ENCODE results near the gene IL17B.

IL17B gene

DNA sequence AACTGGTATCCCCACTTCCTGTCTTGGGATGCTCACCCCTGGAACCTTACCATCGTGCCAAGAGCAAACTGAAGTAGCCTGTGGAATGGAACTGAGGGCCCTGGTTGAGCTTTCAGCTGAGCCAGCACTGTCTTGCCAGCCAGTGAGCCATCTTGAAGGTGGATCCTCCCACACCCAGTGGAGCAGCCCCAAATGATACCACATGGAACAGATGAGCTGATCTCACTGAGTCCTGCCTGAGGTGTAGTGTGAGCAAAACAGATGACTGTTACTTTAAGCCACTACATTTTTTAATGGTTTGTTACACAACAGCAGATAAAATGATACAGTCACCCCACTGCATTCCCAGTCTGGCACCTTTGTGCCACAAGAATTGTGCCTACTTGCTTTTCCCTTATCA is 23.4 kb downstream of the IL17B start:
- no peak for DNase-seq

DNA sequence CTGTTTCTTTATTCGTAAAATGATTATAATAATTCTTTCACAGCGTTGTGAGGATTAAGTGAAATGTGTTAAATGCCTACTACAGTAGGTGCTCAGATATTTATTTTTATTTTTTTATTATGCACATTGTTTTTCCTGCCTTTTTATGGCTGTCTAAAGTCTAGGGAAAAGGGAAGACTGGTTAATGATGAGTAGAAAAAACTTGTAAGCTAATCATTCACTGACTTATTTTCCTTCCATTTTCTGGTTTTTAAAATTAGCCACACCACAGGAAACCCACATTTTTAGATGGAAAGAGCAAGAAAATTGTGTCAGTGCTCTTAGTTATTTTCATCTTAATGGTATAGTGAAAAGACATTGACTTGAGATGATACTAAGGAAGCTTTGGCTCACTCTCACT is 25.2 kb downstream of the IL17B start:
- DNase-seq, result no peak

DNA sequence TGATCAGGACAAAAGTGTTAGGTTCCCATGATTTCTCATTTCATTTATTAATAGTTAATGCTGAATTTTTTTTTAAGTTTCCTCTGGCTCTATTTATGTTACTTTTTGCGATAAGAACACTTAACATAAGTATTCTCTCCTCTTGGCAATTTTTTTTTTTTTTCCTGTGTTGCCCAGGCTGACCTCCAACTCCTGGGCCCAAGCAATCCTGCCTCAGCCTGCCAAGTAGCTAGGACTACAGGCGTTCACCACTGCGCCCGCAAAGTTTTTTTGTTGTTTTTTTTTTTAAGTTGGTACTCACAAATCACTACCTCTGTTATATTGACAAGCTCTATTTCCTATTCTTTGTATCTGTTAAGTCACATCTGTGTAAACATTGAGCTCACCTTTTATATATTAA is 26.9 kb downstream of the IL17B start:
- DNase-seq, result no peak

DNA sequence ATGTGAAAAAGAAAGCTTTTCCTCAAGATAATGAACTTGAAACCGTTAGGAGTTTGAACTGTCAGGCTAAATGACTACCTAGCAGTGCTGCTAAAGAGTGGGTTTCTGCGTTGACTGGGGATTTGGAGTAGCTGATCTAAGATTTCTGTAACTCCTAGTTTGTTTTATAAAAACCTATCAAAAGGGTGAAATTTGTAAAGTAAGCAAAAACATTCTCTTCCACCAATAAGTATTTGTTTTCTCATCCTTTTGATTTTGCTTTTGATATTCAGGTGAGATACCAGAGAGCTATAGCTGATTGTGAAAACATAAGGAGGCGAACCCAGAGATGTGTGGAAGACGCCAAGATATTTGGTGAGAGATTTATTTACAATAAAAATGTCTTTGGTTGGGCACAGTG is 29.7 kb downstream of the IL17B start:
- DNase-seq, result no peak

DNA sequence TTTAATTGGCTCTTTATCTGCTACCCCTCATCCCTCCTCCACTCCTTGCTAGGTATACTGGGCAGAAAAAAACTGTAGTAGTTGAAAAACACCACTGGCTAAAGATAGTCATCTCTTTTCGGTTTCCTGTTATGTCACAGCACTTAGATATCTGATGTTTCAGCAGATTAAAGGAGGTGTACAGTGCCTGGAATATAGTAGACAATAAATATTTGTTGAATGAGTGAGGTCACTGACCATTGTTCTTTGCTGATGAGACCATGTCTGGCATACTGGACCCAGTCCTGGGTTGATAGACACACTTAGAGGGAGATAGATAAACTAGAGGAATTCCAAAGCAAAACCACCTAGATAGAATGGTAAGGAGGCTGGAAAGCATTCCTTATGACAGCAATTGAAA is 30.6 kb downstream of the IL17B start:
- no peak for DNase-seq

DNA sequence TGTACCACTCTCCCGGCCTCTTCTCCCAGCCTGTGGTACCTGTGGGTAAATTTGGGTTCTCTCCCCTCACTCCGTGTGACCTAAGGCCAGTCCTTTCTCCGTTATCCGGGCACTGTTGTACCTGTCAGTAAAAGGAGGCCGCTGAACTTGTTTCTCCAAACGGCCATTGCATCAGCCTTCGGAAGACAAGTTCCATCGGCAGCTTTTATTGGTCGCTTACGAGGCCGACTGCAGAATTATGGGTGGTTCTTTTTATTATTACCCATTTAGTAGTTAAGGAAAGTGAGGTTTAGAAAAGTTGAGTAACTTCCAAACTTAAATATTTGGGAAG is 33.2 kb downstream of the IL17B start:
- DNase-seq, result peak; percentile 24

DNA sequence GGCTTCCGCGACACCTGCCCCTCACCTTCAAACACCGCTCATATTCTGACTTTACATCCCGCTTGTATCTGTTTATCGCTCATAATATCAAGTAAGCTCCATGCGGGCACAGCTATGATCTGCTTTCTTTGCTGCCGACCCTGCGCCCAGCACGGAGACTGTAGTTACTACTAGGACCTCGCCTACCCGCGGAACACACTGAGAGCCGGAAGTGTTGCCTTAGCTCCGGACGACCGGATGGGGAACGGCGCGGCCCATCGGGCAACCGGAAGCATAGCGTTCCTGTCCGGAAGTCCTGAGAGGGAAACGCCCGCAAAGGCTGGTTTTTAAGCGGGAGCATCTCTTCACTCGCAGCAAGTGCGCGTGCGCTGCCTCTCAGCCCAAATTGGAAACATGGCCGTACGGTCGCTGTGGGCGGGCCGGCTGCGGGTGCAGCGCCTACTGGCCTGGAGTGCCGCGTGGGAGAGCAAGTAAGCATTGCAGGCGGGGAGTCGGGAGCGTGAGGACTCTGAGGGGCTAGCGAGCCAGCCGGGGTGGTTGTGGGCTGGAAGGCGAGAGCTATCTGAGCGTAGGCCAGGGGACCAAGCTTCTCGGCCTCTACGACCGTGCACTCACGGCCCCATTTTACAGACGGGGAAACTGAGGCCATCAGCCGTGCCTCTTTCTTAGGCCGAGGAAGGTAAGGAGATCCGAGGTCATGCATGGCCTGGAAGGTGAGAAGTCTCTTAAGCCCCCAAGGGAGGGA is 33.8 kb downstream of the IL17B start, which contains the start of gene GRPEL2:
Gene GRPEL2 (plus strand): TSS at position 353 of the 745 bp plus-strand sequence. CDS start 41 bp downstream, at position 394.
- peak; percentile 91 for DNase-seq

DNA sequence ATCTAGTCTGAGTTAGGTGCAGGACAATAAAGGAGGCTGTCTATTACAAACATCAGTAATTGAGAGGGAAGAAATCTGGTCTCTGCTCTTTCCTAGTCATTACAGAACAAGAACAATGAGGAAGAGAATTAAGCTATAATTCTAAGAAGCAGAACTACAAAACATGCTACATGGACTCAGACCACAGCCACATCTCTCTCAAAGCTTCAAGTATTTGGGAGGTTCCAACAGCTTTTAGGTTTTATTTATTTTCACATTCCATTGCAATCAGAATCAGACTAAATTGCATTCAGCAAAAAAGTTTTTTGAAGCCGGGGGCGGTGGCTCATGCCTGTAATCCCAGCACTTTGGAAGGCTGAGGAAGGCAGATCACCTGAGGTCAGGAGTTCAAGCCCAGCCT is 34.9 kb downstream of the IL17B start:
- DNase-seq, result no peak

DNA sequence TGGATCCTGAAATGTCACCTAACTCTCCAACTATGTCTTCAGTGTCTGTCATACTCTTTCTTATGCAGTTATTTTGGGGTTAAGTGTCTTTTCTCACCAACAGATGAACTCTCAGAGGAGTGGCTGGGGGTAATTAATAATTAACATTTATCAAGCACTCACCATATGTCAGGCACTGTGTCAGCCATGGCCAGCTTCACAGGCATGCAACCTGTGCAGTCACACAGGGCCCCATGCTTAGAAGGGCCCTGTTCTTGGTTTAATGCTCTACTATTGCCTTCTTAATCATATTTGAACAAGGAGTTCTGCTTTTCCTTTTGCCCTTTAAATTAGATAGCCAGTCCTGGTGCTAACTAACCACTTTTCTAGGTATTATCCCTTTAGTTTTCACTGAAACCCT is 37.2 kb downstream of the IL17B start:
- no peak for DNase-seq

DNA sequence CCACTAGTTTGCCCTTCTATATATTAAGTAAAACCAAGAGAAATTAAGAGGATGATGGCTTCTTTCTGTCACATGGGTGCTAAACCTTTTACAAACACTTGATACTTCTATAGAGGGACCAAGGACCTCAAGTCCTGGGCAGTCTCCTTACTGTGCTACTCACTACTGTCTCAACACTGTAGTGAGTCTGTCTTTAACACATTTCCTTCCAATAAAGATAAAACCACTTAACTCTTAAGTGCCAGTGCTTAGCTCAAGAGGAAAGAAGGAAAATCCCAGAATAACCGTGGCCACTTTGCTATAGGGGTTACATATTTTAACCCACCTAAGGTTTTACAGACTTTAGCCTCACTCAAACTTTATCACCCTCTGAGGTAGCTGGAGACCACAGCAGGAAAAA is 38.2 kb downstream of the IL17B start:
- no peak for DNase-seq

DNA sequence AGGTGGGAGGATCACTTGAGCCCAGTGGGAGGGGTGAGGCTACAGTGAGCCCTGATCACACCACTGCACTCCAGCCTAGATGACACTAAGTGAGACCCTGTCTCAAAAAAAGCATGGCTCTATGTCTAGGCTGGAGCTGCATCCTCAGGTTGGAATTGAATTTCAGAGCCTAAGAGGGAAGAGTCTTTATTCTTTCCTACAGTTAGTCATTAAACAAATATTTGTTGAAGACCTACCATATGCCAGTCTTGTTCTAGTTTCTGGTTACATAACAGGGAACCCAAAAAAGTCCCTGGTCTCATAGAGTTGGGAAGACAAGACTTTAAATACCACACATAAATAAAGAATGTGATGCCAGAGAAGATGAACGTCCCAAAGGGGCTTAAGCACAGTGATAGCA is 40.7 kb downstream of the IL17B start:
- no peak for DNase-seq

DNA sequence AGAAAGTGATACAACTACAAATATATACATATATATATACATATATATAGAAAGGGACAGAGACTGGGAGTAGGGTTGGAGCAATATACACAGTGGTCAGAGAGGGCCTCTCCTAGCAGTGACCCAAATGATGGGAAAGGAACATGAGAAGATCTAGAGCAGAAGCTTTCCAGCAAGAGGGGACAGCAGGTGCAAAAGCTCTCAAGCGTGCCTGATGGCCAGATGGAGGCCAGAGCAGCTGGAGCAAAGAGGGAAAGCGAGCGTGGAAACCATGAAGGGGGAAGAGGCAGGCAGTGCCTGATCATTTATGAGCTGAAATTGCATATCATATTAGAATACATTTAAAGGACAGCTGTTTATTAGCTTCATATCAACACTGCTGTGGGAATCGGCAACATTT is 41.4 kb downstream of the IL17B start:
- DNase-seq, result no peak

DNA sequence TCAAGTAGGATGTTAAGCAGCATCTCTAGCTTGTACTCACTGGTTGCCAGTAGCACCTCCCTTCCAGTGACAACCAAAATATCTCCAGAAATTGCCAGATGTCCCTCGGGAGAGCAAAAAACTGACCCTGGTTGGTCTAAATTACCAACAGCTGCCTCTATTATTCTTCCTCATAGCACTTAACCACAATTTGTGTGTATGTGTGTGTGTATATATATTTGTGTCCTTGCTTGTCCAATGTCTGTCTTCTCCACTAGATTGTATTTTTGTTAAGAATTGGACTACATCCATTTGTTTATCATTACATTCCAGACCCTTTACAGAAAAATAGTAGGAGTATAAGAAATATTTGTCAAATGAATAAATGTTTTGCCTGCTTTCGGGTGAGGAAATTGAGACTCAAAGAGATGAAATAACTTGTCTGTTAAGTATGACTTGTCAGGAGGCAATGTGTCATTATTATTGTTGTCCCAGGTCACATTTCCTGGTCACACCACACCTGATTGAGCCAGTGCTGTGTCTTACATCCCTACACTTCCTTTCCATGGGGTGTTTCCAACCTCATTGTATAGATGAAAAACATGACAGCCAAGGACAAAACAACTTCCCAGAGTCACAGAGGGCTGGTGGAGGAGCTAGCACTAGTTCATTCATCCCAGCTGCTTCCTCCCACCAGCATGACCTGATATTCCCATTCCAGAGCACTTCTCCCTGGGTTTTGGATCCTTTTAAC is 45.2 kb downstream of the IL17B start:
- no peak for DNase-seq

DNA sequence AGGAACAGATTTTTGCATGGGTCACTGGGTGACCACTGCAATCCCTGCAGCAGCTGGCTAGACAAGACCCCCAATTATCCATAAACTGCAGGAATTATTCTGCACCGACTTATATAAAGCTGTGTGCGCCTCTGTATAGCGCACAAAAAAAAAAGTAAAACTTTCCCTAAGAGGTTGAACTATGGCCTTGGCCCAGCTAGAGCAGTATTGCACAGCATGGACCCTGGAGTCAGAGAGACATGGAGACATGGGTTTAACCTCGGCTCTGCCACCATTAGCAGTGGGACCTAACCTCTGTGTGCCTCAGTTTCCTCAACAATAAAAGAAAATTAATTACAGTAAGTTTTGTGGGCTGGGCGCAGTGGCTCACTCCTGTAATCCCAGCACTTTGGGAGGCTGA is 50.9 kb downstream of the IL17B start:
- no peak for DNase-seq

DNA sequence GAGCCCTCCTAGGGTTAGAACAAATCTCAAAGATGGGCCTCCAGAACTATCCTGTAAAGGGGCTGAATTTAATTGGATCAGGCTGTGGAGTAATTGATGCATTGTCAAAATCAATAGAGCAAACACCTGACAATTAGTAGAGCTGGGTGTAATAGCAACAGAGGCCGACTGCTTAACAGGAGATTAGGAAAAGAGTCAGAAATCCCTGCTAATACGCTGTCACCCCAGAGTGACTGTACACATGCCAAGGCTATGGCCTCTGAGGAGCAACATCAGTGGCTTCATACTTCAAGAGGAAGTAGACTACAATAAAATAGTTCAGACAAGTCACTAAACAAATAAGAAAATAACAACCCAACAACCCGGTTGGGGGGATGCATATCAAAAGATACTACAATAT is 52.5 kb downstream of the IL17B start:
- DNase-seq, result no peak

DNA sequence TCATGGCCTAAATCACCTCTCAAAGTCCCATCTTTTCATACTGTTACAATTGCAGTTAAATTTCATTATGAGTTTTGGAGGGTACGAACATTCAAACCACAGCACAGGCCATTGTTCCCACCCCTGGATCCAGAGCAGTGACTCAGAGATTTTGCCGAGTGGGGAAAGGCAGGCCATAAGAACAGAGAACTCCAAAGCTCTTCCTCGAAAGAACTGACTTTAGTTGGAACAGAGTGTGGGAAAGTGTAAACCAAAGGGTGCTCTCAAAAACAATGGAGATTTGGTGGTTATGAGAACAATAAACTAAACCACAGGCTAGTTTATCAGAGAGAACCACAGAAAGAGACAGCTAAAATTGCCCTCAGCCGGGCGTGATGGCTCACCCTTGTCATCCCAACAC is 53.2 kb downstream of the IL17B start:
- DNase-seq, result no peak

DNA sequence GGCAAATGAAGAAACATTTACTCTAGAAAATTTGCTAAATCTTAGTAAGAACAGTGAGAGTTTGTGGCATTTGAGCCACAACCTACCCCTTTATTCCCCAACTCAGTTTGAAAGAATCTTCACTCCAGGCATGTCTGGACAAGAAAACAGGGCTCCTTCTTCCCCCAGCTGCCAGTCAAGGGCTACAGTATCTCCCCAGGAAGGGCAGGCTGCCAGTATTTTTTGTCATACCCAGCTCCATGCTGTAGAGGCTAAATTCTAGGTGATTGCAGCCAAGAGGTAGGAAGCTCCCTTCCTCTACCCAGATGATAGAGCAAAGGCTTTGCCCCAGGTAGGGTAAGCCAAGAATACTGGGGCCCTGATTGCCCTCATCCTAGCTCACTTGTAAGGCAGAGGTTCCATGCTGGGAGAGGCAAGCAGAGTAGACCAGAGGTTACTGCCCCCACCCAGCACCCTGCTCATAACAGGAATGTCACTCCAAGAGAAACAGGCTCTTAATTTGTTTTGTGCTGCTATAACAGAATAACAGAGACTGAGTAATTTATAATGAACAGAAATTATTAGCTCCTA is 53.8 kb downstream of the IL17B start:
- DNase-seq, result no peak

DNA sequence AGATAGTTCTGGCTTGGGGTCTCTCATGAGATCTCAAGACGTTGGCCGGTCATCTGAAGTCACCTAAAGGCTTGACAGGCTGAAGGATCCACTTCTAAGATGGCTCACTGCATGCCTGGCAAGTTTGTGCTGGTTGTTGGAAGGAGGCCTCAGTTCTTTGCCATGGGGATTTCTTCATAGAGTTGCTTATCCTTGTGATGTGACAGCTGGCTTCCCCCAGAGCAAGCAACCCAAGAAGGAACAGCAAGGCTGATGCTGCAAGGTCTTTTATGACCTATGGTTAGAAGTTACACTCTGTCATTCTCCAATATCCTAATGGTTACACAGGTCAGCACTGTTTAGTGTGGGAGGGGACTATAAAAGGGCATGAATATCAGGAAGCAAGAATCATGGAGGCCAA is 54.5 kb downstream of the IL17B start:
- no peak for DNase-seq
